ENCODE measurements around the gene LTF.
"Not testable (repeated sequence)": the region's sequence is repeated elsewhere in the genome, so short reads cannot be mapped to it uniquely, and the experiment has no call there.

The LTF gene

GRCh38 chr3:46388847-46389246, 75.9 kb downstream of the LTF start:
- DNase-seq: not testable (repeated sequence)

GRCh38 chr3:46386205-46386604, 78.5 kb downstream of the LTF start:
- no peak for DNase-seq
